Duodenal mucosa (tissue), 2 donors: ENCODE results near the gene PACSIN2.
"Not testable (repeated sequence)": the region's sequence is repeated elsewhere in the genome, so short reads cannot be mapped to it uniquely, and the experiment has no call there.

Experiments used
- H3K27ac ChIP-seq: one replicate; pipeline ENCODE4 v1.7.0; 2013; ENCODE audit warnings: low read depth, low read length
- H3K27me3 ChIP-seq, 2 donors: one replicate each; pipeline ENCODE4 v1.7.0; 2013; ENCODE audit warnings: low read length in 2 of 2, control low read depth in 1 of 2; ENCODE audit not compliant: insufficient read depth in 2 of 2, control insufficient read depth in 1 of 2
- H3K36me3 ChIP-seq, 2 donors: one replicate each; pipeline ENCODE4 v1.7.0; 2013; ENCODE audit warnings: low read length in 2 of 2, control low read depth in 1 of 2; ENCODE audit not compliant: insufficient read depth in 2 of 2, control insufficient read depth in 1 of 2
- H3K4me1 ChIP-seq, 2 donors: one replicate each; pipeline ENCODE4 v1.7.0; 2013; ENCODE audit warnings: low read length in 2 of 2, control low read depth in 1 of 2; ENCODE audit not compliant: insufficient read depth in 2 of 2, control insufficient read depth in 1 of 2
- H3K4me3 ChIP-seq, 2 donors: one replicate each; pipeline ENCODE4 v1.7.0; 2013; ENCODE audit warnings: low read length in 2 of 2, low read depth in 1 of 2
- H3K9ac ChIP-seq, 2 donors: one replicate each; pipeline ENCODE4 v1.7.0; 2013; ENCODE audit warnings: low read length in 2 of 2, low read depth in 1 of 2
- H3K9me3 ChIP-seq, 2 donors: one replicate each; pipeline ENCODE4 v1.7.0; 2013; ENCODE audit warnings: low read length in 2 of 2, control low read depth in 1 of 2; ENCODE audit not compliant: control insufficient read depth in 1 of 2

Gene PACSIN2

GRCh38 chr22:42931421-42932196 is 83.3 kb downstream of the PACSIN2 start:
- H3K4me1 ChIP-seq, result peaks cover 37 to 50% of the 10 kb centered on the region in 2 donors
- peak overlapping the region in 1 of 2 donors; percentile 24 for H3K4me3 ChIP-seq
- H3K9ac ChIP-seq, result no peak overlapping the region
- H3K9me3 ChIP-seq, result no peaks in the 10 kb centered on the region
- H3K36me3 ChIP-seq, result no peaks in the 10 kb centered on the region
- H3K27me3 ChIP-seq, result no peaks in the 10 kb centered on the region
- peak overlapping the region; percentile 51 for H3K27ac ChIP-seq

GRCh38 chr22:42930810-42931420 is 84.0 kb downstream of the PACSIN2 start:
- Histone ChIP-seq H3K4me3 (peak overlapping the region in 1 of 2 donors; percentile 24), H3K36me3 (no peaks in the 10 kb centered on the region), H3K27me3 (no peaks in the 10 kb centered on the region), H3K4me1 (peaks cover 36 to 56% of the 10 kb centered on the region in 2 donors), H3K27ac (peak overlapping the region; percentile 51), H3K9ac (no peak overlapping the region), H3K9me3 (no peaks in the 10 kb centered on the region)

- no peaks in the 10 kb centered on the region for H3K27me3 ChIP-seq
- no peaks in the 10 kb centered on the region for H3K36me3 ChIP-seq
- no peaks in the 10 kb centered on the region for H3K9me3 ChIP-seq
- no peak overlapping the region for H3K4me3 ChIP-seq
- peaks cover 36 to 59% of the 10 kb centered on the region in 2 donors for H3K4me1 ChIP-seq
- peak overlapping the region in 1 of 2 donors; percentile 17 for H3K9ac ChIP-seq
- H3K27ac ChIP-seq, result no peak overlapping the region
These were observed 85.2 kb downstream of the PACSIN2 start for GRCh38 chr22:42929838-42930155.

GRCh38 chr22:42928969-42929837 is 85.7 kb downstream of the PACSIN2 start:
- Histone ChIP-seq H3K27me3 (no peaks in the 10 kb centered on the region), H3K27ac (peak overlapping the region; percentile 22), H3K4me3 (no peak overlapping the region), H3K36me3 (no peaks in the 10 kb centered on the region), H3K4me1 (peaks cover 31 to 54% of the 10 kb centered on the region in 2 donors), H3K9ac (peak overlapping the region in 1 of 2 donors; percentile 17), H3K9me3 (no peaks in the 10 kb centered on the region)

GRCh38 chr22:42927966-42928365 is 87.0 kb downstream of the PACSIN2 start:
- Histone ChIP-seq H3K36me3 (no peaks in the 10 kb centered on the region), H3K27ac (no peak overlapping the region), H3K4me3 (no peak overlapping the region), H3K4me1 (peaks cover 27 to 48% of the 10 kb centered on the region in 2 donors), H3K27me3 (no peaks in the 10 kb centered on the region), H3K9me3 (no peaks in the 10 kb centered on the region), H3K9ac (no peak overlapping the region)

GRCh38 chr22:42926768-42927167 is 88.2 kb downstream of the PACSIN2 start:
- Histone ChIP-seq H3K4me1 (peaks cover 33 to 49% of the 10 kb centered on the region in 2 donors), H3K4me3 (no peak overlapping the region), H3K9me3 (no peaks in the 10 kb centered on the region), H3K27me3 (no peaks in the 10 kb centered on the region), H3K9ac (no peak overlapping the region), H3K36me3 (no peaks in the 10 kb centered on the region), H3K27ac (no peak overlapping the region)

- Histone ChIP-seq H3K4me1 (peaks cover 30 to 45% of the 10 kb centered on the region in 2 donors), H3K36me3 (no peaks in the 10 kb centered on the region), H3K9me3 (no peaks in the 10 kb centered on the region), H3K27me3 (no peaks in the 10 kb centered on the region), H3K9ac (no peak overlapping the region), H3K4me3 (no peak overlapping the region), H3K27ac (no peak overlapping the region)
These were observed 88.8 kb downstream of the PACSIN2 start for GRCh38 chr22:42926104-42926503.

GRCh38 chr22:42925598-42925997 is 89.4 kb downstream of the PACSIN2 start:
- Histone ChIP-seq H3K4me1 (peaks cover 25 to 40% of the 10 kb centered on the region in 2 donors), H3K27ac (no peak overlapping the region), H3K36me3 (no peaks in the 10 kb centered on the region), H3K27me3 (no peaks in the 10 kb centered on the region), H3K9me3 (no peaks in the 10 kb centered on the region), H3K4me3 (no peak overlapping the region), H3K9ac (no peak overlapping the region)

GRCh38 chr22:42925031-42925430 is 89.9 kb downstream of the PACSIN2 start:
- H3K27ac ChIP-seq, H3K27me3 ChIP-seq, H3K9me3 ChIP-seq, H3K36me3 ChIP-seq, H3K9ac ChIP-seq, H3K4me3 ChIP-seq: not testable (repeated sequence)
- H3K4me1 ChIP-seq, result peaks cover 21 to 37% of the 10 kb centered on the region in 2 donors

- H3K9me3 ChIP-seq, result no peaks in the 10 kb centered on the region
- no peak overlapping the region for H3K4me3 ChIP-seq
- H3K4me1 ChIP-seq, result peaks cover 15 to 31% of the 10 kb centered on the region in 2 donors
- H3K27me3 ChIP-seq, result no peaks in the 10 kb centered on the region
- no peaks in the 10 kb centered on the region for H3K36me3 ChIP-seq
- H3K27ac ChIP-seq, result no peak overlapping the region
- no peak overlapping the region for H3K9ac ChIP-seq
These were observed 90.5 kb downstream of the PACSIN2 start for GRCh38 chr22:42924436-42924835.
